Globus pallidus (tissue), 1 donor: ENCODE results near the gene SPHKAP.
"Not testable (repeated sequence)": the region's sequence is repeated elsewhere in the genome, so short reads cannot be mapped to it uniquely, and the experiment has no call there.

Experiments
- DNase-seq: peaks from one replicate; pipeline ENCODE4 v3.0.0-alpha.2; 2015; ENCODE audit warnings: low spot score

The SPHKAP gene, protein sequence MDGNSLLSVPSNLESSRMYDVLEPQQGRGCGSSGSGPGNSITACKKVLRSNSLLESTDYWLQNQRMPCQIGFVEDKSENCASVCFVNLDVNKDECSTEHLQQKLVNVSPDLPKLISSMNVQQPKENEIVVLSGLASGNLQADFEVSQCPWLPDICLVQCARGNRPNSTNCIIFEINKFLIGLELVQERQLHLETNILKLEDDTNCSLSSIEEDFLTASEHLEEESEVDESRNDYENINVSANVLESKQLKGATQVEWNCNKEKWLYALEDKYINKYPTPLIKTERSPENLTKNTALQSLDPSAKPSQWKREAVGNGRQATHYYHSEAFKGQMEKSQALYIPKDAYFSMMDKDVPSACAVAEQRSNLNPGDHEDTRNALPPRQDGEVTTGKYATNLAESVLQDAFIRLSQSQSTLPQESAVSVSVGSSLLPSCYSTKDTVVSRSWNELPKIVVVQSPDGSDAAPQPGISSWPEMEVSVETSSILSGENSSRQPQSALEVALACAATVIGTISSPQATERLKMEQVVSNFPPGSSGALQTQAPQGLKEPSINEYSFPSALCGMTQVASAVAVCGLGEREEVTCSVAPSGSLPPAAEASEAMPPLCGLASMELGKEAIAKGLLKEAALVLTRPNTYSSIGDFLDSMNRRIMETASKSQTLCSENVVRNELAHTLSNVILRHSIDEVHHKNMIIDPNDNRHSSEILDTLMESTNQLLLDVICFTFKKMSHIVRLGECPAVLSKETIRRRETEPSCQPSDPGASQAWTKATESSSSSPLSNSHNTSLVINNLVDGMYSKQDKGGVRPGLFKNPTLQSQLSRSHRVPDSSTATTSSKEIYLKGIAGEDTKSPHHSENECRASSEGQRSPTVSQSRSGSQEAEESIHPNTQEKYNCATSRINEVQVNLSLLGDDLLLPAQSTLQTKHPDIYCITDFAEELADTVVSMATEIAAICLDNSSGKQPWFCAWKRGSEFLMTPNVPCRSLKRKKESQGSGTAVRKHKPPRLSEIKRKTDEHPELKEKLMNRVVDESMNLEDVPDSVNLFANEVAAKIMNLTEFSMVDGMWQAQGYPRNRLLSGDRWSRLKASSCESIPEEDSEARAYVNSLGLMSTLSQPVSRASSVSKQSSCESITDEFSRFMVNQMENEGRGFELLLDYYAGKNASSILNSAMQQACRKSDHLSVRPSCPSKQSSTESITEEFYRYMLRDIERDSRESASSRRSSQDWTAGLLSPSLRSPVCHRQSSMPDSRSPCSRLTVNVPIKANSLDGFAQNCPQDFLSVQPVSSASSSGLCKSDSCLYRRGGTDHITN (N-terminal part only)

DNA sequence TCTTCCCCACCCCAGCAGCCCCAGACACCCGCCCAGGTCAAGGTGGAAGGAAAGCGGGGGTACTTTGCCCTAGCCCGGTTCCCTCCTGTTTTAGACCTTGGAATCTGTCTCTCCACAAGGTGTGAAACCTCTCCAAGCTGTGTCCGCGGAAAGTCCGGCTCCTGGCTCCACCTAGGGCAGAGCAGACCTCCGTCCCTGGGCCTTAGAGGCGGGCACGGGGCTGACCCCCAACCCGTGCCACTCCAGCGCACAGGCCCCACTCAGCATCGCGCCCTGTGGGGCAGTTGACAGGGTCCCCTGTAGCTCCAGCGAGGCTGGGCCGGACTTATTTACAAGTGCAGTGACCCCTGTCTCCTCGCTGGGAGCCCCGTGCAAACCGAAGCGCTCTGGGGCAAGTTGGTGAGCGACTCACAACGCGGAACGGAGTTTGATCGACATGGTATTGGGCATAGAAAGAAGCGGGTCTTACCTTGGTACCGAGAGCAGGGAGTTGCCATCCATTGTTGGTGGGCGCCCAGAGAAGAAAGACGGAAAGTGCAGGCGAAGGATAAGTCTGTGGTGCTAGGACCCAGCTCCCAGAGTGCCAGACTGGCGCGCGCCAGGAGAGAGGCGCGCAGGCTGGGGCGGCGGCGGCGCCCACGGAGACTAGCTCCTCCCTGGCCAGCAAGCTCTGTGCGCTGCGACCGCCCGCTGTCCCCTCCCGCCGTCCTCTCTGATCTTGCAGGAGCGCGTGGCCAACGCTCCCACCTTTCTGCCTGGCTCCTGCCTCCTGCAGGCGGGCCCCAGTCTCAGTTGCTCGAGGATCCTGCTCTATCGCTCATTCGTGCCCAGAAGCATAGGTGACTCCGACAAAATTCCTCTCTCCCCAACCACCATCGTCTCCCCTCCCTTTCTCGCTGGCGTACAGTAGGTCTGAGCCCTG lies at the start of gene SPHKAP:
TSS of gene SPHKAP (minus strand) at position 590 of the 922 bp plus-strand sequence. CDS start at position 501, 89 bp downstream.
- no peak for DNase-seq

DNA sequence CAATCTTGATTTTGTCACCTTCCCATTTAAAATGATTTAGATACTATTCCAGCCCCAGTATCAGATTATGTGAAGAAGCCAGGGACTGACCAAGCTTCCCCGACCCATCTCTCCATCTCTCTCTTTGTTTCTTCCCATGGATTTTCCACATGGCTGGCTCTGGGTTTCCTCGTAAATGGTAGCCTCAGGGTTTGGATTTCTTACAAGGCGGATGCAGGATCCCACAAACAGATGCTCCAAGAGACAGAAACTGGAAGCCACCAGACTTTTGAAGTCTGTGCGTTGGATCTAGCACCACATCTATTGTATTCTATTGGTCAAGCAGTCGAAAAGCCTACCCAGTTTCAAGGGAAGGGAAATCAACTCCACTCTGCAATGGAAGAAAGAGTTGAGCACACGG lies 46.0 kb upstream of the SPHKAP start:
- no peak for DNase-seq

DNA sequence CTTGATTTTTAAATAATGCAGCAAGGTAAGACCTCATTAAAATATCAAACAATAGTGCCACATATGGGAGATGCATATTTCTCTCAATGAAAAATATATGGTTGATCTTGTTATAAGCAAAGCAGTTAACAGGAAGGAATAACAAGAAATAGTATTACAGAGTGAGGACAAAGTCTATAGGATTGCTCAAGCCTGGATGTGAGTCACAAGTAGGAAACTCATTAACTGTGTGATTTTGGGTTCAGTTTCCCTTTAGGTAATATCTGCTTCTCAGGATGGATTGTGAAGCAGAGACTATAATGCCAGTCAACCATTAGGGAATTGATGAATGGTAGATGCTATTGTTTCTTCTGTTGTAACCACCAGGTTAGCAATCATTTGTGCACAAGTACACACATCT lies 42.9 kb upstream of the SPHKAP start:
- DNase-seq: no peak

DNA sequence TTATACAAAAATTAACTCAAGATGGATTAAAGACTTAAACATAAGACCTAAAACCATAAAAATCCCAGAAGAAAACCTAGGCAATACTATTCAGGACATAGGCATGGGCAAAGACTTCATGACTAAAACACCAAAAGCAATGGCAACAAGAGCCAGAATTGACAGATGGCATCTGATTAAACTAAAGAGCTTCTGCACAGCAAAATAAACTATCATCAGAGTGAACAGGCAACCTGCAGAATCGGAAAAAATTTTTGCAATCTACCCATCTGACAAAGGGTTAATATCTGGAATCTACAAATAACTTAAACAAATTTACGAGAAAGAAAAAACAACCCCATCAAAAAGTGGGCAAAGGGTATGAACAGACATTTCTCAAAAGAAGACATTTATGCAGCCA lies 37.1 kb upstream of the SPHKAP start:
- DNase-seq: not testable (repeated sequence)

DNA sequence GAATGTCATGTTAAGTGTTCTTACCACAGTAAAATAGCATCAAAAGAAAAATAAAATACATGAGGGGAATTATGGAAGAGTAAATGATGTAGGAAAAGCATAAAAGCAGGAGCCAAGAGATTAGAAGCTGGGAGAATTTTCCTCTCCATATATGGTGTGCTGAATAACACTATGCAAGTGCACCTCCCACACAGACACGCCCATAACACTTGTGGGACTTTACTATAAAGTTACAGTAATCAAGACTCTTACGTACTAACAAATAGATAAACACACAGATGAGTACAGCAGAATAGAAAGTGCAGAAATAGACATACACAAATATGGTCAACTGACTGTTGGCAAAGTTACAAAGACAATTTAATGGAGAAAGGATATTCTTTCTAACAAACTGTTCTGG lies 16.0 kb upstream of the SPHKAP start:
- no peak for DNase-seq

DNA sequence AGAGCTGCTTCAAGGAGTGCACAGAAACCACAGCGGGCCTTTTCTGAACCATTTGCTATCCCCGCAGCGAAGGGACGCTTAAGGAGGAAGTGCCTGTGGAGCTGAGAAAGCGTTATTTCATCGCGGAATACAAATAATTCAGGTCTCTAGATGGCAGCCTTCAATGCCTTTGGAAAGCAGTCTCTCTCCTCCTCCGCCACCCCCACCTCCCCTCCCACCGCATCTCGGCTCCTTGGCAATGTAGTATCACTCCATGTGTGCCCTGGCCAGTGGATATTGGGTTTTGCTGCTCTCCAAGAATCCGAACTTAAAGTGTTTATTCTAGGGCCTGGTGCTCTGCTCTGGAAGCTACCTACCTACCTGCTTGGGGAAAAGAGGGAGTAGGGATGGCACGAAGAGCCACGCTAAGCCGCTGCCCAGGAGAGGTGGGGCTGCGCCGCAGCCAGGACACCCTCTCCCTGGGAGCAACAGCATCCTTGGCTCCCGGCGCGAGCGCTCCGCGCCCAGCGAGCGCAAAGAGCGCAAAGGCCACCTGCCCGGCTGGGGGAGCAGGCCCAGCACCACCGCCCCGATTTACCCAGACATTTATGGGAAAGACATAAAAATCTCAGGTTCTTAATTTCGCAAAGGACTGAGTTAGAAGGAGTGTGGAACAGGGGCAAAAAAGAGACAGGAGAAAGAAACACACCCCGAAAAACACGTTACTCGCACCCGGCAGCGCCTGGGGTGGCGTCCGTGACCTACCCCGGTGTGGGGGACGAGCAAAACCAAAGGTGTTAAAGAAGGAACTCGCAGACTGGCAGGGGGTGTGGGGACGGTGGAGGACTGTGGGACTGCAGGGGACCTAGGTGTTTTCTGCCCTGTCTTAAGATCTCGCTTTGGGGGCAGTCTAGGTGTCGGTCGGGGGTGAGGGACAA lies 1.0 kb downstream of the SPHKAP start:
- DNase-seq: no peak

DNA sequence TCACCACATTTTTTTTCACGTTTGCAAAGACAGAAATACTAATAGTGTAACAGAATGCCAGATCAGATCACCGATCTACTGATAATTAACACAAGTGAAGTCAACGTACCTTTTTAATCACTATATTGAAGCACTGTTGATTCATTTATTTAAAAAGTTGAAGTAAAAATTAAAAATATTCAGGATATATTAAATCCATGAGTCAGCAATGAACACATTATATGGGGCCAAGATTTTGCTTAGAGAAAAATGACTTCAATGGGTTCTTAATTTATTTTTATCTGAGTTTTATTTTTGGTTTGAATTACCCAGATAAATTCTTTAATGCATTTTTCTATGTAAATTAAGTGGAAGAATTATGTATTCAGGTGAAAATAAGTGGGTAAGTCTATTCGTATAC lies 14.2 kb downstream of the SPHKAP start:
- DNase-seq: no peak

DNA sequence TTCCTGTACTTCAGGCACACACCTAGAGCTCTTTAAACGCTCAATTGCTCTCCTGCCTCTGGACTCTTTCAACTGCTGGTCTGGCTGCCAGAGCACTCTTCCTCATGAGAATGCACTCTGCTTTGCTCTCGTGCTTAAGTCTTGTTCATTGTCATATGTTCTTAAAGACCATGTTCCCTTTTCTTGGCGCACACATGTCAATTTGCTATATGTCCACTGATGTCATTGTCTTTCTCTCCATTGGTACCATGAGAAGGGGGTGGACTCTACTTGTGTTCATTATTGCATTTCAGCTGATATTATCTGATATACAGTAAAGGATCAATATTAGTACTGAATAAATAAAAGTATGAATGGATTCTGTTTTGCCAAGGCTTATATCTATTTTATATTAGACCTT lies 16.8 kb downstream of the SPHKAP start:
- DNase-seq: no peak

DNA sequence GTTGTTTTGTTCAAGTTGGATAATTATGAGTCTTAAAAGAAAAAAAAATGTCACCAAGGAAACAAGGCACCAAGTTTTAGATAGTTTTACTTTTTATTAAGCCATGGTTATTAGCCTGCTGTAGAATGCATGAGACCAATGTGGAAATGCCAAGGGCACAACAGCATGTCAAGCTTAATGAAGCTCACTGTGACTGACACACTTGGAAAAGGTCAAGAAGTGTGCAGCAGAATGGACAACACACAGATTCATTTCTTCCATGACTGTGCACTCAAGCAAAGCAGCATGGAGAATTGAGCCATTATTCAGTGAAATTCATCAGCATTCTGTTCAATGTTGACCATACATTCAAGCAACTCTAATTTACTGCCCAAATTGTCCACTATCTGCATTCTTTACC lies 23.6 kb downstream of the SPHKAP start:
- DNase-seq: no peak

DNA sequence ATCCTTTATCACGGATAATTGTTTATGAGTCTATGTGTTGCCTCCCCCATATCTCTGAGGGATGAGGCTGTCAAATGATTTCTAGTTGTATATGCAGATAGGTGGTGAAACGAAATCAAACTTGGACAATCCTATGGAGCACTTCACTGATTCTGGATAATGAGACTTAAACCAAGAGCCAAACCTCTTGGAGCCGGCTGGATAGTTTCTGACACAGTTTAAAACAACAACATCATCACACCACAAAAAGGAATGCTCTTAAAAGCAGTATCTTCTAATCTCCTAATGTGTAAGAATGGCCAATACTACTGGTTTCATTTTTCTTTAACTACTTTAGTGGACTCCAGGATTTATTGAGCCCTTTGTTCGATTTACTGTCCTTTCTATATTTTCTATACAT lies 36.5 kb downstream of the SPHKAP start:
- no peak for DNase-seq

DNA sequence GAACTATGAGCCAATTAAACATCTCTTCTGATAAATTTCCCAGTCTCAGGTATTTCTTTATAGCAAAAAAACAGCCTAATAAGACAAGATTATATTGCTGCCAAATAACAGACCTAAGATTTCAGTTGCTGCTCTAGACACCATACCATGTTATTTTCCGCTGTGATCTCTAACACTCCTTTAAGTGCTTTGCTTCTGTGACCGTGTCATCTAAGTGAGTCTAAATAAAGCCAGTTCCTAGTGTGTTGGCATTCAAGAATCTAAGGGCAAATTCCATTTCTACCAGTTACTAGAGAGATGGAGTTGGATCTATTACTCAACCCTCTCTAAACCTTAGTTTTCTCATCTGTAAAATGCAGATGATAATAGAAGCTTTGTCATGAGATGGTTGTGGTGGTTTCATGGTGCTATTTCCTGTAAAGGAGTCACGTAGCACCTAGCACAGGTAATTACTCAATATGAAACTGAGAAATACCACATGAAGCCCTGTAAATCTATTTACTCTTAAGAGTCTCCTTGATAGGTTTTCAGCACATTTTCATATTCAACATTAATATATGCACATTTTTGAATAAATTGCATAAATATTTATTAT lies 40.5 kb downstream of the SPHKAP start:
- no peak for DNase-seq

DNA sequence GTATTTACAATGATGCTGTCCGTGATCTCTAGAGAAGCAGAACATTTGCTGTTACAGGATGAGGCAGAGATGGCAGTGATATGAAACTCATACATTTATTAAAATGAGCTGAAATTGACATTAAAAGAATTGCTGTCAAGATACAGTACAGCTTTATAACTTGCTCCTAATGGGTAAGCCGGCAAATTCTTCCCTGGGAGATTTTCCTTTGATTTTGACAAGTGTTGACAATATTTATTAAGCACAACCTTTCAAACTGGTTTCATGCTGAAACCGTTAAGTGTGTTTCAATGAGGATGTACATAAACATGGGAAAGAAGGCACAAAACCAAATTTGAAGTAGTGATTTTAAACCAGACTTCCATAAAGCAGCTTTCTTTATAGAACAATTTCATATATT lies 45.5 kb downstream of the SPHKAP start:
- DNase-seq: no peak

DNA sequence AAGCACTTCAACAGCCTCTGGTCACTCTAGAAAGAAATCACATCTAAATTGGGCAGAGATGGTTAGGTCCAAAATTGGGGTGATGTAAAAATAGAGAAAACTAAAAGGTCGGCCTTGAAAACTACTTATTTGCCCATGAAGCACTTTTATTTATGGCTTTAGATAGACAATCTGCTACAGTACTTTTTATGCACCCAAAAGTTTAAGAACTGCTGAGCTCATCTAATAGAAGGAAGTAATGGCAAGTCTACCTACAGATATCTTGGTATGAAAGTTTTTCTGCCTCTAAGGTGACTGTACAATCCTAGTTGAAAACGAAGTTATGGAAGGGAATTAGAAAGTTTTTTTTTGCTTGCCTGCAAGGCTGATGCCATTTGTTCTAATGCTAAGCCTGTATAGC lies 46.2 kb downstream of the SPHKAP start:
- DNase-seq: no peak

DNA sequence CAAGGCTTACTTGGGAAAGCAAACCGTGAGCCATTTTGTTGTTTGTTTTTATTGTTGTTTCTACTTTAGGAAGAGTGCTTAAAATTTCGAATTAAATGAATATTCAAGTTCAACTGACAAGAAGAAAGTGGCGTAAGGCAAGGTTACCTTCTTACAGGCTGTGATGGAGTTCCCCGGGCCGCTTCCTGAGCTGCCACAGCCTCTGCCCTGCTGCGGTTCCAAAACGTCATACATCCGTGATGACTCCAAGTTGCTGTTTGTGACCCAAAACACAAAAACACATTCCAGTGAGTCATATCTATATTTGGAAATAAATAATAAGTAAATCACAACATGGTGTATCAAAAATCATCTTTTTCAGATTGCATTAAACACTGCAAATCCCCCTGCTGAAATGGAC lies 49.7 kb downstream of the SPHKAP start:
- DNase-seq: no peak

DNA sequence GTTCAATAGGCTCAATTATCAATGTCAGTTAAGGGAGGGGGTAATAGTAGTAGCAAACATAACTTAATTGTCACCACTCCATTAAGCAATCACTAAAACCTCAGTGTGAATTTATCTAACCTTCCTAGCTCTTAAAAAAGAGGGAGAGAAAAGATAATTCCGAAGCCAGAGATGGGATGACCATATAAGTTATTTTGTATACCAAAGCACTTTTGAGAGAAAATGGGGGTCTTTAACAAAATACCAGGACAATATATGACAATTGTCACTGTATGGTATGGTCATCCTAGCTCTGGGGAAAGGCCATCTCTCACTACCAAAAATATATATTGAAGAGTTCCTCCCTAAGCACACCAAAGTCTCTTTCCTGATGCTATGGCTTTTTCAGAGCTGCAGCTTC lies 55.1 kb downstream of the SPHKAP start:
- DNase-seq: no peak

DNA sequence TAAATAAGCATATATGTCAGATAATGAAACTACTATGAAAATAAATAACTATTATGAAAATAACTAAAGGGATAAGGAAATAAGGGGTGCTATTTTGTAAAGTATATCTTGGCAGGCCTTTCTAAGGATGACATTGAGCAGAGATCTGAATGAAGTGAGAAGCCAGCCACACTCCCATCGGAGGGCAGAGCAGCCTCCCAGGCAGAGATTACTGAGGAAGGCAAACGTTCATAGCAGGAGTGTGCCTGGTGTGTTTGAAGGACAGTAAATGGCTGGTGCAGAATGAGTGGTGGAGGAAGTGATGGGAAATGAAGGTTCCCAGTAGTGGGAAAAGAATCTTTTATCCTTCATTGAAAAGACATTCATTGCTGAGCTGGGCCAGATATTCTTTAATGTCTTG lies 62.5 kb downstream of the SPHKAP start:
- no peak for DNase-seq

DNA sequence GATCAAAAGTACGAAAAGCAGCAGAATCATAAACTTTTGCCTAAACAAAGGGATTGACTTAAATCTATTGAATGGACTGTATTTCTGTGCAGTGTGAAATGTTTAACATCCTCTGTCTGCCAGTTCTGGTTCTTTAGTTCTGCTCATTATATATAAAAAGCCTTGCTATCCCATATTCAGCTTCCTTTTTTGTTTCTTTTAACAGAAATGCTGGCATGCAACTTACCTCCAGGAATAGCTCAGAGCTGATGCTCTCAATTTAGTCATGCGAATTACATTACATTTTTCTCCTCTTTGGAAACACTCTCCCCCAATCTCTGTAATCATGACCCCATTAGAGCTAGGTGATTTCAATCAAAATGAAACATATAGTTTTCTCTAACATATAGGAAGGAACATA lies 73.6 kb downstream of the SPHKAP start:
- no peak for DNase-seq

DNA sequence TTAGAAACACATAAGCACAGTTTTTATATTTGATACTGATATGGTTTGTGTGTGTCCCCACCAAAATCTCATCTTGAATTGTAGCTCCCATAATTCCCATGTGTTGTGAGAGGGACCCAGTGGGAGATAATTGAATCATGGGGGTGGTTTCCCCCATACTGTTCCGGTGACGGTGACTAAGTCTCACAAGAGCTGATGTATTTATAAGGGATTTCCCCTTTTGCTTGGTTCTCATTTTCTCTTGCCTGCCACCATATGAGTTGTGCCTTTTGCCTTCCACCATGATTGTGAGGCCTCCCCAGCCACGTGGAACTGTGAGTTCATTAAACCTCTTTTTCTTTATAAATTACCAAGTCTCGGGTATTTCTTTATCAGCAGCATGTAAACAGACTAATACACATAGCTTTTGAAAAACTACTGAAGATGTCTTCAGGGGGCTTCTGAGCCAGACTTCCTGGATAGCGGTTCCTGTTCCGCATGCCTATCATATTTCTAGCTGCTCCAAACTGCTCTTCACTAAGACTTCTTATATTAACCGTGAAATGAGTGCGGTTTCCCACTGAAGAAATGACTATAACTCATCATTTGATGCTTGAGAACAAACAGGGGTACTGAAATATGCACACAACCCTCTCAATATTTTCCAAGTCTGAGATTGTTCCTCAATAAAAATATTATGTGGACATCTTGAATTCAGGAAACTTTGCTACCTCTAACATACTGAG lies 75.8 kb downstream of the SPHKAP start:
- DNase-seq: no peak

DNA sequence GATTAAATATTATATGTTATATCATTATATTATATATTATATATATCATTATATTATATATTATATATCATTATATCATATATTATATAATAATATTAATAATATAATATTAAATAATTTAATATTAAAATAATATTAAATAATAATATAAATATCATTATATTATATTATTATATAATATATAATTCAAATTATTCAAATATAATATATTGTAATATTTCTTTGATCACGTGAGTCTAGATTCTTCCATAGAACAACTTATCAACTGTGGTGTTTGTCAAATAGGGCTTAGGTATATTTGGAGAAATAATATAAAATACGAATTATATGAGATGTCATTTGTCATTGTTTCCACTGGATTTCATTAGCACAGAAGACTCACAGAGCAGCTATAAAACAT lies 77.3 kb downstream of the SPHKAP start:
- DNase-seq: no peak
